Ovary (tissue), 9 donors: ENCODE data around the gene ABLIM1. TPM values are rescaled to one million over a fixed set of nuclear protein-coding genes. Genes with fewer than 3 reads are reported as not detected.

ENCODE experiments used
- DNase-seq, 5 donors: peaks; one replicate each; pipeline ENCODE4 v3.0.0-alpha.2; 2019 to 2020
- H3K27ac ChIP-seq, 2 donors: fragments of 200-600 bp; one replicate each; pipeline versions ENCODE4 v1.5.1 to v1.8.0; 2019 to 2022
- H3K27me3 ChIP-seq: fragments of 200-600 bp; one replicate; pipeline ENCODE4 v1.8.0; 2022
- H3K36me3 ChIP-seq: fragments of 200-600 bp; sonication (generic); one replicate; pipeline ENCODE4 v1.5.1; 2019
- H3K4me1 ChIP-seq: one replicate; pipeline ENCODE4 v1.8.1; 2013; ENCODE audit warnings: mild to moderate bottlenecking, moderate library complexity; ENCODE audit not compliant: insufficient read depth
- H3K4me3 ChIP-seq: fragments of 200-600 bp; sonication (generic); one replicate; pipeline ENCODE4 v1.5.1; 2017
- H3K9me3 ChIP-seq, 2 donors: fragments of 200-600 bp in 1 of 2; sonication (generic) in 1 of 2; one replicate each; pipeline versions ENCODE4 v1.5.1 to v1.8.1; 2013 to 2019; ENCODE audit warnings: mild to moderate bottlenecking in 1 of 2, moderate library complexity in 1 of 2
- CTCF ChIP-seq, 3 donors: fragments of 450-650 bp in 2 of 3; fragments of 200-600 bp in 1 of 3; IDR thresholded peaks; one replicate each; pipeline versions ENCODE4 v1.5.1 to v1.8.0; 2016 to 2022; ENCODE audit warnings: antibody characterized with exemption in 3 of 3, mild to moderate bottlenecking in 1 of 3
- EP300 ChIP-seq: sonication (generic); formaldehyde crosslinking; IDR thresholded peaks from one replicate; pipeline ENCODE4 v1.6.1; 2017; ENCODE audit warnings: antibody characterized with exemption
- POLR2A ChIP-seq: fragments of 450-650 bp; IDR thresholded peaks from one replicate; pipeline ENCODE4 v1.6.1; 2017; ENCODE audit warnings: antibody characterized with exemption, mild to moderate bottlenecking, moderate library complexity
- WGBS, 3 donors: extraction: QIAGEN DNeasy Blood & Tissue Kit in 1 of 3; methylation state at CpG; one replicate each; pipeline versions ENCODE4 v1.1.5 to v1.1.7; 2013 to 2017; 5-methylcytosine and 5-hydroxymethylcytosine counted together
- intact Hi-C, 4 donors: fragments of 100-400 bp; cut with DNase I; formaldehyde crosslinking; loops; one replicate each; pipeline versions ENCODE4 v1.11.0 to v1.15.1; 2022 to 2023
- polyA plus RNA-seq, 2 donors: library from polyadenylated mRNA; stranded (reverse); fragments of 200-250 nt in 1 of 2; fragments of 350-450 nt in 1 of 2; fragmentation: Illumina TruSeq in 1 of 2; extraction: RNeasy Lipid Tissue Mini Kit (QIAGEN cat#74804) in 1 of 2; gene quantifications; one replicate each; pipeline ENCODE4 v1.2.3, GENCODE V29; 2013 to 2014
- total RNA-seq, 7 donors: library from RNA; depleted of rRNA in 2 of 7; stranded (reverse); fragments of >200 nt in 2 of 7; fragmentation: NEBNext Ultra II Directional in 3 of 7; extraction: Animal tissue kit (Norgen Biotek cat#: 25700) in 3 of 7; gene quantifications; one replicate each; pipeline versions ENCODE4 v1.1.0 to v1.2.4, GENCODE V29; 2016 to 2023
- donor health status: DM: no; HTN: no; CAD: no; lungs with moderate emphysema.
- donor health status: DM: no; HTN: no; CAD: no.
- donor health status: Bipolar disorder and iron deficiency.
- donor health status: DM: yes; HTN: yes; CAD: no.
- donor health status: DM: no; HTN: no; CAD: no.
- donor health status: DM: yes; HTN: yes; CAD: no.

ABLIM1 gene
- total and polyA plus RNA-seq, 9 donors: 155 to 505 (median 283) TPM

DNA sequence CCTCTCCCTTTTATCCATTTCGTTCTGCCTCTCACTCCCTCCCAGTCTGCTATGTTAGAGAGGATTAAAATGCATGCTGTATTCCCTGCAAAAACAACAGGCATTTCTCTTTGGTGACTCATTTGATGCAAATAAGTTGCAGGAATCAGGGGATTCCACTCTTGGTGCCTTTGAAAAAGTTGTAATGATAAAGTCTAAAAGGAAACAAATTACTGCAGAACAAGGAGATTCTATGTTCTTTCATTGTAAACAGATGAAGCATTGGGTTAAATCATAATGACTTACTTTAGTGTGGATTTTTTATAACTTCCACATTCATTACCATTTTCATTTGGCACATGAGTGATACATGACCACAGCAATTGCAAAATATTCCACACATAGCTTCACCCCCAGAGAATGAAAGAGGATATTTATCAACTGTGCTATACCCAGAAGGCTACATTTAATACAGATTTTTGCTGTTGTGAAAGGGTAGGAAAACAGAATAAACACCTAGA, 33.4 kb upstream of the ABLIM1 start:
- intact Hi-C loops: loop anchor here in 1 of 4 donors (10.0 kb wide), 1 partner anchor 137 kb away; no protein-coding TSS in a partner anchor
- no peaks in the 10 kb centered on the region for H3K27me3 ChIP-seq
- WGBS, 3 donors: 17 to 33% (median 24%) methylated on average over 1 of the region's 1 CpG
- H3K27ac ChIP-seq: no peak overlapping the region
- H3K4me3 ChIP-seq: no peak overlapping the region
- H3K4me1 ChIP-seq: no peaks in the 10 kb centered on the region
- TF ChIP-seq EP300 (no peak), POLR2A (no peak), CTCF (IDR thresholded peaks at IDR 0.05) (no peak)
- no peaks in the 10 kb centered on the region for H3K9me3 ChIP-seq
- H3K36me3 ChIP-seq: no peaks in the 10 kb centered on the region
- DNase-seq: no peak

GRCh38 chr10:114688786-114689185, 30.7 kb upstream of the ABLIM1 start:
- H3K27ac ChIP-seq: no peak overlapping the region
- no peak overlapping the region for H3K4me3 ChIP-seq
- 90 to 96% (median 92%) methylated on average over 5 of the region's 5 CpGs for WGBS, 3 donors
- H3K9me3 ChIP-seq: no peaks in the 10 kb centered on the region
- H3K36me3 ChIP-seq: no peaks in the 10 kb centered on the region
- no peak for DNase-seq
- no peak for TF ChIP-seq POLR2A
- no peaks in the 10 kb centered on the region for H3K4me1 ChIP-seq
- no peaks in the 10 kb centered on the region for H3K27me3 ChIP-seq
- intact Hi-C loops: no loop called here

- no peaks in the 10 kb centered on the region for H3K4me1 ChIP-seq
- intact Hi-C loops: no loop called here
- H3K27ac ChIP-seq: no peak overlapping the region
- no peak for TF ChIP-seq CTCF (IDR thresholded peaks at IDR 0.05)
- no peak for TF ChIP-seq POLR2A
- WGBS, 3 donors: 65 to 70% (median 66%) methylated on average over 3 of the region's 3 CpGs
- no peak for DNase-seq
- no peak overlapping the region for H3K4me3 ChIP-seq
- H3K9me3 ChIP-seq: no peaks in the 10 kb centered on the region
- H3K27me3 ChIP-seq: no peaks in the 10 kb centered on the region
- H3K36me3 ChIP-seq: no peaks in the 10 kb centered on the region
These were observed 29.4 kb upstream of the ABLIM1 start for GRCh38 chr10:114687459-114687858.

DNA sequence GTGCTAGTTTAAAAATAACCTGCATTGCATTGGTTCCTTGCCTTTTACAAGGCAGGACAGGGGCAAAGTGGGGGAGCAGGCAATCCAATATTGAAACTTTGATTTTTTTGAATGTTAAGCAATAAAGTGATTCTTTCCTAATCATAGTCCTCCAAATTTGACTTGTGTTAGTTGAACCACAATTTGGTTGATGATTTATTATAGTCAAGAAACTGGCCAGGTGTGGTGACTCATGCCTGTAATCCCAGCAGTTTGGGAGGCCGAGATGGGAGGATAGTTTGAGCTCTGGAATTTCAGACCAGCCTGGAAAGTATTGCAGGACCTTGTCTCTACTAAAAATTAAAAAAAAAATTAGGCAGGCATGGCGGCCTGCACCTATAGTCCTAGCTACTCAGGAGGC, 27.9 kb upstream of the ABLIM1 start:
- WGBS, 3 donors: 85 to 90% (median 90%) methylated on average over 2 of the region's 2 CpGs
- Histone ChIP-seq H3K4me3 (no peak overlapping the region), H3K27ac (no peak overlapping the region), H3K9me3 (no peaks in the 10 kb centered on the region), H3K36me3 (no peaks in the 10 kb centered on the region), H3K27me3 (no peaks in the 10 kb centered on the region), H3K4me1 (peaks cover 2% of the 10 kb centered on the region)
- TF ChIP-seq EP300: no peak
- no peak for DNase-seq
- intact Hi-C loops: no loop called here

DNA sequence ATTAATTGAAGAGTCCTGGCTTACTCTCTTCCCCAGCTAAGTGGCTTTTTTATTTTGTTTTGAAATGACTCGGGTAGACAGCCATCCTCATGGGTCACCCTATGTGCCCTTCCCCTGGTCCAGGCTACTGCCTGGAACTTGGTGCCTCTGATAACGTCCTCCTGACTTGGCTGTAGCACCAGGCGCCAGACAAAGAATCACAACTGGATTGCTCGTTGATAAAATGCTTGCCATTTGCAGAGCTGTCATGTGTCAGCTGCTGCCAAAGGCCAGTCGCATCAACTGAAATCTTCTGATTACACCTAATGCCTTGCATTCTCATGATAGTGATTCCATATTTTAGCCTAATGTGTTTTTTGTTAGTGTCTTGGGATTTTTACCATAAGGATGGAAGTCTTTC, 27.4 kb upstream of the ABLIM1 start:
- Histone ChIP-seq H3K36me3 (no peaks in the 10 kb centered on the region), H3K9me3 (no peaks in the 10 kb centered on the region), H3K27ac (no peak overlapping the region), H3K4me3 (no peak overlapping the region), H3K27me3 (no peaks in the 10 kb centered on the region), H3K4me1 (peaks cover 2% of the 10 kb centered on the region)
- DNase-seq: no peak
- intact Hi-C loops: no loop called here
- TF ChIP-seq EP300 (no peak), CTCF (IDR thresholded peaks at IDR 0.05) (no peak), POLR2A (no peak)
- 83 to 87% (median 86%) methylated on average over 5 of the region's 5 CpGs for WGBS, 3 donors
